Erythroblast (primary cell): ENCODE results near the gene GOLPH3.

Experiments
- GATA1 ChIP-seq: IDR thresholded peaks from 2 replicates; pipeline ENCODE4 v1.6.1; 2011; ENCODE audit warnings: low read depth, mild to moderate bottlenecking, control low read depth, low read length, moderate library complexity
- POLR2A ChIP-seq: IDR thresholded peaks from 2 replicates; pipeline ENCODE4 v1.6.1; 2011; ENCODE audit warnings: mild to moderate bottlenecking, low read length

GRCh38 chr5:32095261-32095671, 78.9 kb downstream of the GOLPH3 start:
- TF ChIP-seq POLR2A (no peak), GATA1 (no peak)
